ENCODE results near the gene RIN1. TPM values are rescaled to one million over a fixed set of nuclear protein-coding genes. Genes with fewer than 3 reads are reported as not detected.

The RIN1 gene
- total and polyA plus RNA-seq, 2 experiments from 2014 or later, result 2.5 to 8.2 TPM

GRCh38 chr11:66293352-66293751 lies 42.9 kb downstream of the RIN1 start (continued):
- TF ChIP-seq ETS1 (IDR thresholded peaks at IDR 0.05) (no peak), CTCF (conservative IDR thresholded peaks at IDR 0.05; ENCODE audit: low read depth in 2 of 2) (no peak)

- peak overlapping the region; percentile 76 for H3K4me3 ChIP-seq
- H2AFZ ChIP-seq, result peak overlapping the region; percentile 72
- Mint-ChIP-seq H3K9me3 (peaks cover 2% of the 10 kb centered on the region; the same call in 1 of the 3 replicates), H3K4me3 (peak overlapping the region; percentile 69), H3K4me1 (peaks cover 31% of the 10 kb centered on the region), H3K36me3 (ENCODE audit: low read depth) (no peaks in the 10 kb centered on the region; the same call in 2 of the 3 replicates), H3K27ac (no peak overlapping the region), H3K27me3 (ENCODE audit: insufficient read depth, low read depth, poor library complexity) (peaks cover 32% of the 10 kb centered on the region)
- peaks cover 21% of the 10 kb centered on the region for H3K4me1 ChIP-seq (ENCODE audit: insufficient read depth)
- no peak for DNase-seq (ENCODE audit: low spot score)
- no peaks in the 10 kb centered on the region for H3K9me2 ChIP-seq (ENCODE audit: insufficient read depth)
- H3K27ac ChIP-seq (ENCODE audit: low read depth), result no peak overlapping the region
- H3K4me2 ChIP-seq, result peak overlapping the region; percentile 88
- no peaks in the 10 kb centered on the region for H3K36me3 ChIP-seq (ENCODE audit: insufficient read depth)
- H3K79me2 ChIP-seq (replicated peaks; ENCODE audit: insufficient read depth), result peaks cover 9% of the 10 kb centered on the region
- H3K27me3 ChIP-seq (ENCODE audit: insufficient read depth), result peaks cover 30% of the 10 kb centered on the region
- no peaks in the 10 kb centered on the region for H4K20me1 ChIP-seq (replicated peaks; ENCODE audit: insufficient read depth)
- peaks cover 18% of the 10 kb centered on the region; the same call in 1 of the 2 replicates for H3F3A ChIP-seq (replicated peaks; ENCODE audit: low read depth)
- ATAC-seq, result no peak
- no peak for TF ChIP-seq ETS1 (IDR thresholded peaks at IDR 0.05)
- TF ChIP-seq ZNF114 (CRISPR knock-in tag; IDR thresholded peaks at IDR 0.05), result no peak
- TF ChIP-seq ZNF462 (CRISPR knock-in tag; IDR thresholded peaks at IDR 0.05), result no peak
- TF ChIP-seq STAT1 (IDR thresholded peaks at IDR 0.05; ENCODE audit: unreplicated experiment), result no peak
- TF ChIP-seq CREB1 (CRISPR knock-in tag; IDR thresholded peaks at IDR 0.05; ENCODE audit: low read depth), result no peak
- no peak for TF ChIP-seq ZNF331 (CRISPR knock-in tag; IDR thresholded peaks at IDR 0.05; ENCODE audit: low read depth)
- TF ChIP-seq REST (IDR thresholded peaks at IDR 0.05; ENCODE audit: unreplicated experiment), result no peak
- TF ChIP-seq POLR2AphosphoS5 (IDR thresholded peaks at IDR 0.05; ENCODE audit: low read depth), result no peak
- TF ChIP-seq JUNB (IDR thresholded peaks at IDR 0.05; ENCODE audit: unreplicated experiment), result no peak
Observed at GRCh38 chr11:66292543-66293332, 43.5 kb downstream of the RIN1 start.
